Breast epithelium (tissue), 4 donors: ENCODE data around the gene WHAMM. TPM values are rescaled to one million over a fixed set of nuclear protein-coding genes. Genes with fewer than 3 reads are reported as not detected.

Experiments used
- DNase-seq, 2 donors: peaks; one replicate each; pipeline ENCODE4 v3.0.0-alpha.2; 2019; ENCODE audit warnings: low spot score in 2 of 2
- H3K27ac ChIP-seq, 2 donors: fragments of 200-600 bp; sonication (generic) in 1 of 2; one replicate each; pipeline ENCODE4 v1.5.1; 2016 to 2019; ENCODE audit warnings: mild to moderate bottlenecking in 1 of 2
- H3K27me3 ChIP-seq, 2 donors: fragments of 200-600 bp; sonication (generic) in 1 of 2; one replicate each; pipeline versions ENCODE4 v1.5.1 to v1.6.0; 2017 to 2019; ENCODE audit warnings: control low read depth in 1 of 2, mild to moderate bottlenecking in 1 of 2
- H3K36me3 ChIP-seq: fragments of 200-600 bp; one replicate; pipeline ENCODE4 v1.5.1; 2019
- H3K4me1 ChIP-seq, 2 donors: fragments of 200-600 bp; sonication (generic); one replicate each; pipeline ENCODE4 v1.5.1; 2016 to 2019; ENCODE audit warnings: control low read depth in 1 of 2
- H3K4me3 ChIP-seq, 3 donors: fragments of 200-600 bp; sonication (generic); 1 replicate in 2 of 3; 2 replicates in 1 of 3; pipeline ENCODE4 v1.5.1; 2016 to 2019; ENCODE audit warnings: mild to moderate bottlenecking in 3 of 3, moderate library complexity in 2 of 3
- H3K9me3 ChIP-seq, 2 donors: fragments of 200-600 bp; sonication (generic) in 1 of 2; one replicate each; pipeline ENCODE4 v1.5.1; 2016 to 2019; ENCODE audit warnings: control low read depth in 1 of 2
- POLR2A ChIP-seq: fragments of 450-650 bp; IDR thresholded peaks from one replicate; pipeline ENCODE4 v1.6.1; 2016; ENCODE audit warnings: antibody characterized with exemption, mild to moderate bottlenecking, moderate library complexity
- POLR2AphosphoS5 ChIP-seq, 3 donors: sonication (generic); formaldehyde crosslinking; IDR thresholded peaks; one replicate each; pipeline ENCODE4 v1.6.1; 2017; ENCODE audit warnings: antibody characterized with exemption in 3 of 3
- intact Hi-C: fragments of 100-400 bp; cut with DNase I; formaldehyde crosslinking; loops from one replicate; pipeline ENCODE4 v1.15.1; 2023; ENCODE audit warnings: low total_unique reads
- total RNA-seq, 3 donors: library from RNA; depleted of rRNA; stranded (reverse); fragments of >200 nt; gene quantifications; one replicate each; pipeline ENCODE4 v1.1.0, GENCODE V29; 2016
- TF ChIP-seq, protein P1 (sequence below), 3 donors: fragments of 450-650 bp; IDR thresholded peaks; one replicate each; pipeline ENCODE4 v1.5.1; 2016 to 2017; ENCODE audit warnings: antibody characterized with exemption in 3 of 3, mild to moderate bottlenecking in 3 of 3, moderate library complexity in 3 of 3

WHAMM gene
- total RNA-seq, 3 donors from 2014 or later = 10.8 to 12.9 (median 11.0) TPM

DNA sequence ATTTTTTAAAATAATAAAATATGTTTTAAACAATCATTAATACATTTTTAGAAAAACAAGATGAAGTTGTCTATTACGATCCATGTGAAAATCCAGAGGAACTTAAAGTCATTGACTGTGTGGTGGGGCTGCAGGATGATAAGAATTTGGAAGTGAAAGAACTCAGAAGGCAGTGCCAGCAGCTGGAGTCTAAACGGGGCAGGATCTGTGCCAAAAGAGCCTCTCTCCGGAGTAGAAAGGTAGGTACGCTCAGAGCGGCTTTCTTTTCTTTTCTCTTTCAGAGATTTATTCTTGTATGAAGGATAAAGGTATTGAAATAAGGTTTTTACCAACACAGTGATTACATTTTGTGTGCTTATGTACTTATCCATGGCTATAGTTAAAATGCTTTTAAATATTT, 13.6 kb downstream of the WHAMM start:
- TF ChIP-seq POLR2AphosphoS5 (IDR thresholded peaks at IDR 0.05) (no peak), POLR2A (no peak)
- TF ChIP-seq, protein P1, sequence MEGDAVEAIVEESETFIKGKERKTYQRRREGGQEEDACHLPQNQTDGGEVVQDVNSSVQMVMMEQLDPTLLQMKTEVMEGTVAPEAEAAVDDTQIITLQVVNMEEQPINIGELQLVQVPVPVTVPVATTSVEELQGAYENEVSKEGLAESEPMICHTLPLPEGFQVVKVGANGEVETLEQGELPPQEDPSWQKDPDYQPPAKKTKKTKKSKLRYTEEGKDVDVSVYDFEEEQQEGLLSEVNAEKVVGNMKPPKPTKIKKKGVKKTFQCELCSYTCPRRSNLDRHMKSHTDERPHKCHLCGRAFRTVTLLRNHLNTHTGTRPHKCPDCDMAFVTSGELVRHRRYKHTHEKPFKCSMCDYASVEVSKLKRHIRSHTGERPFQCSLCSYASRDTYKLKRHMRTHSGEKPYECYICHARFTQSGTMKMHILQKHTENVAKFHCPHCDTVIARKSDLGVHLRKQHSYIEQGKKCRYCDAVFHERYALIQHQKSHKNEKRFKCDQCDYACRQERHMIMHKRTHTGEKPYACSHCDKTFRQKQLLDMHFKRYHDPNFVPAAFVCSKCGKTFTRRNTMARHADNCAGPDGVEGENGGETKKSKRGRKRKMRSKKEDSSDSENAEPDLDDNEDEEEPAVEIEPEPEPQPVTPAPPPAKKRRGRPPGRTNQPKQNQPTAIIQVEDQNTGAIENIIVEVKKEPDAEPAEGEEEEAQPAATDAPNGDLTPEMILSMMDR (IDR thresholded peaks at IDR 0.05) = no peak
- no peak for DNase-seq
- Histone ChIP-seq H3K4me1 (no peaks in the 10 kb centered on the region), H3K9me3 (no peaks in the 10 kb centered on the region), H3K27me3 (no peaks in the 10 kb centered on the region), H3K4me3 (no peak overlapping the region), H3K36me3 (no peaks in the 10 kb centered on the region), H3K27ac (no peak overlapping the region)
- intact Hi-C loops = no loop called here

DNA sequence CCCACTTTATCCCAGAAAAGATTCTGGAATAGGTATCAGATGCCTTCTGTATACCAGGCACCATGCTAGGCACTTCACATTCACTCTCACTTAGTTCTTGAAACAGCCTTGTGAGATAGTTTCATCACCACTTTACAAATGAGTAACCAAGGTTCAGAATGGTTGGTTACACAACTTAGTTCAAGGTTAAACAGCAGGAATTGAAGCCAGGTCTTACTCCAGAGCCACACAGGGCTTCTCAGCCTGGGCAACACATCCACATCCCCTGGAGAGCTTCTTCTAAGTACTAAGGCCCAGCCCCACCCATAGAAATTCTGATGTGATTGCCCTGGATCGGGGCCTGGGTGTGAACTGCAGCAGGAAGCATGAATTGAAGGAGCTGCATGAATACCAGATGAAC, 18.6 kb downstream of the WHAMM start:
- no peak for TF ChIP-seq POLR2AphosphoS5 (IDR thresholded peaks at IDR 0.05)
- H3K4me1 ChIP-seq = no peaks in the 10 kb centered on the region
- no peak overlapping the region for H3K27ac ChIP-seq
- no peaks in the 10 kb centered on the region for H3K36me3 ChIP-seq
- no peak for DNase-seq
- intact Hi-C loops = no loop called here
- no peaks in the 10 kb centered on the region for H3K27me3 ChIP-seq
- no peaks in the 10 kb centered on the region for H3K9me3 ChIP-seq
- no peak overlapping the region for H3K4me3 ChIP-seq

DNA sequence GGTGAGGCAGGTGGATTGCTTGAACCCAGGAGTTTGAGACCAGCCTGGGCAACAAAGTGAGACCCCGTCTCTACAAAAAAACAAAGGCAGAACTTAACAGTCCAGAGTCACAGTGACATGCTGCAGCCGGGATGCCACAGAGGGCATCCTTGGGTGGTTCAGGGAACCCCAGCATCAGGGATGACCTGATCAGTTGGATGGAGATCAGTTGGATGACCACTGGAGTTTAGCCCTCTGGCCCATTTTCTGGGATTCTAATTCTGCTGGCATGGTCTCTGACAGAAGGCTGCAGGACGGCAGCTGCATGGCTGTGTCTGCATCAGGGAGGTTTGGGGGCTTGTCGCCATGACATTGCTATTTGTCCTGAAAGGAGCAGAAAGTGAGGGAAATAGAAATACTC, 19.8 kb downstream of the WHAMM start:
- Histone ChIP-seq H3K27ac (no peak overlapping the region), H3K27me3 (no peaks in the 10 kb centered on the region), H3K36me3 (no peaks in the 10 kb centered on the region), H3K4me3 (no peak overlapping the region), H3K4me1 (no peaks in the 10 kb centered on the region), H3K9me3 (no peaks in the 10 kb centered on the region)
- TF ChIP-seq POLR2A (no peak), POLR2AphosphoS5 (IDR thresholded peaks at IDR 0.05) (no peak)
- TF ChIP-seq, protein P1 (IDR thresholded peaks at IDR 0.05) = no peak
- intact Hi-C loops = no loop called here
- no peak for DNase-seq

DNA sequence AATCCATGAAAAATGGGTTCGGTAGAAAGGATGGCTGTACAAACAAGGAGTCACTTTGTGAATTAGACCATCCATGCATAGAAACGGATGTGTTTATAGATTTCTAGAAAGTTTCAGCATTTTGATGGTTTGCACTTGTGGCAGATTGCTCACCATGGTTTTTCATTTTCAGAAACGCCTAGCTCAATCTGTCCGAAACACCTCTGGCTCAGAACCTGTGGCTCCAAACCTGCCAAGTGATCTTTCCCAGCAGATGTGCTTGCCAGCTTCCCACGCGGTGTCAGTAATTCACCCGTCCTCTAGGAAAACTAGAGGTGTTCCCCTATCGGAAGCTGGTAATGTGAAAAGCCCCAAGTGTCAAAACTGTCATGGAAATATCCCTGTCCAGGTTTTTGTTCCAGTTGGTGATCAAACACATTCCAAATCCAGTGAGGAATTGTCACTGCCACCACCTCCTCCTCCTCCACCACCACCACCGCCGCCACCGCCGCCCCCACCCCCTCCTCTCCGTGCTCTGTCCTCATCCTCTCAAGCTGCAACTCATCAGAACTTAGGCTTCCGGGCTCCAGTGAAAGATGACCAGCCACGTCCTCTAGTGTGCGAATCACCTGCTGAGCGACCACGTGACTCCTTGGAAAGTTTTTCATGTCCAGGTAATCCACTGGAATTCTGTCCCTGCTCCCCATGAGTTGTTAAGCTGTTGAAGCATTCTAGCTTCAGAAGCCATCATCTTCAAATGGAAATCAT, 21.2 kb downstream of the WHAMM start:
- intact Hi-C loops = no loop called here
- no peak overlapping the region for H3K27ac ChIP-seq

DNA sequence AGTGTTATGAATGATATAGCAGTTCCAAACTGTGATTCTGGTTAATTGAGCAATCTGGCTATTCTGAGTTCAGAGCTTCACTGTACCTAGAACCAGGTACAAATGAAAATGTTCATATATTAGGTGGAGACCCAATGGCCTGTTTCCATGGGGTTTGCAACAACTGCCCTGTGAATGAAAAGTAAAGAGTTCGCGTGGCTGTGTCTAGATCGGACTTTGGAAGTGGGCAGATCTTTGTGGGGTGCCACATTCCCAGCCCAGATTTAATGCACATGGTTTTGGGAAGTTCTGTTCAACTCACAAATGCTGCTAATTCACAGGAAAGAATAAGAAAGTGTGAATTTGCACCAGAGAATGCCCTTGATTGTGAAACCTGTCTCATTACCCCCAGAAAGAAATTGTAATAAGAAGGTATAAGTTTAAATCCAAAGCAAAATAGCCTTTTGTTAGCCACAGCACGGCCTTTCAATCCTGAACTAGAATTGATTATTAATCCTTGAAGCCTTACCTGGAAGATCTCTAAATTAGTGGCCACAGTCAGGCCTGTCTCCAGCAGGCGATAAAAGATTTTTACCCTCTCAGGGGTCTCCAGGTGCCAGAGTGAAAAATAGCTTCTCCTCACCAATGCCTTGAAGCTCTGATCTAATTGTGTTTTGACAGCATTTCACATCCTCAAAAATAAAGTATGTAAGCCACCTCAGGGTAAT, 22.6 kb downstream of the WHAMM start:
- H3K27ac ChIP-seq = no peak overlapping the region
- intact Hi-C loops = no loop called here
- no peak overlapping the region for H3K4me3 ChIP-seq
- no peaks in the 10 kb centered on the region for H3K9me3 ChIP-seq
- TF ChIP-seq POLR2A (no peak), POLR2AphosphoS5 (IDR thresholded peaks at IDR 0.05) (no peak)
- TF ChIP-seq, protein P1 (IDR thresholded peaks at IDR 0.05) = no peak
- no peaks in the 10 kb centered on the region for H3K27me3 ChIP-seq
- H3K4me1 ChIP-seq = no peaks in the 10 kb centered on the region
- H3K36me3 ChIP-seq = peaks cover 5% of the 10 kb centered on the region
- no peak for DNase-seq

More for the DNA sequence above, 21.2 kb downstream of the WHAMM start:
- H3K4me1 ChIP-seq = no peaks in the 10 kb centered on the region
- TF ChIP-seq POLR2AphosphoS5 (IDR thresholded peaks at IDR 0.05) (no peak), POLR2A (no peak)
- TF ChIP-seq, protein P1 (IDR thresholded peaks at IDR 0.05) = no peak
- no peaks in the 10 kb centered on the region for H3K9me3 ChIP-seq
- H3K4me3 ChIP-seq = no peak overlapping the region
- DNase-seq = no peak
- H3K27me3 ChIP-seq = no peaks in the 10 kb centered on the region
- H3K36me3 ChIP-seq = peaks cover 5% of the 10 kb centered on the region
